CD4-positive, alpha-beta memory T cell (primary cell): ENCODE measurements around the gene WFDC10B. TPM values are rescaled to one million over a fixed set of nuclear protein-coding genes. Genes with fewer than 3 reads are reported as not detected.

Experiments
- microRNA-seq: library from miRNA; unstranded; fragments of <30 nt; microRNA quantifications from one replicate; pipeline ENCODE4 v1.2.0, GENCODE V29; 2021; ENCODE audit warnings: borderline replicate concordance, borderline number of aligned reads, borderline microRNAs expressed, mixed read lengths
- polyA plus RNA-seq, 2 donors: library from polyadenylated mRNA; unstranded; fragments of 300-500 nt; fragmentation: Illumina TruSeq; gene quantifications; one replicate each; pipeline ENCODE4 v1.2.3, GENCODE V29; 2021
- total RNA-seq, 2 experiments: library from RNA; stranded (reverse); gene quantifications; one replicate each; pipeline ENCODE4 v1.2.3, GENCODE V29; 2021

Gene WFDC10B
- total and polyA plus RNA-seq, 4 experiments from 2014 or later = not detected

Small RNAs within 50 kb of the gene (microRNA-seq; reads per million reads assigned to microRNA genes)
- gene MIR3617 = not detected

Other genes with a start within 250 kb of the WFDC10B start
- 1 to 10 TPM in 1 of 2 experiments, under 1 TPM in 1; 0.73 to 1.6 TPM for gene WFDC2, start 235.3 kb downstream of the WFDC10B start, total RNA-seq
- not detected for gene WFDC2, start 235.3 kb downstream of the WFDC10B start, polyA plus RNA-seq
- not detected for gene SPINT3, start 189.4 kb downstream of the WFDC10B start, total RNA-seq
- not detected for gene SPINT3, start 189.4 kb downstream of the WFDC10B start, polyA plus RNA-seq
- not detected for gene WFDC6, start 165.5 kb downstream of the WFDC10B start, total RNA-seq
- gene WFDC6, start 165.5 kb downstream of the WFDC10B start, polyA plus RNA-seq = not detected
- gene EPPIN, start 157.6 kb downstream of the WFDC10B start, total RNA-seq = not detected
- gene EPPIN, start 157.6 kb downstream of the WFDC10B start, polyA plus RNA-seq = not detected
- not detected for gene WFDC8, start 125.7 kb downstream of the WFDC10B start, total RNA-seq
- not detected for gene WFDC8, start 125.7 kb downstream of the WFDC10B start, polyA plus RNA-seq
- not detected for gene WFDC10A, start 75.3 kb downstream of the WFDC10B start, total RNA-seq
- gene WFDC10A, start 75.3 kb downstream of the WFDC10B start, polyA plus RNA-seq = not detected
- gene WFDC9, start 73.7 kb downstream of the WFDC10B start, total RNA-seq = not detected
- gene WFDC9, start 73.7 kb downstream of the WFDC10B start, polyA plus RNA-seq = not detected
- not detected for gene WFDC11, start 34.8 kb downstream of the WFDC10B start, total RNA-seq
- gene WFDC11, start 34.8 kb downstream of the WFDC10B start, polyA plus RNA-seq = not detected
- gene WFDC13, start 3.0 kb downstream of the WFDC10B start, total RNA-seq = not detected
- not detected for gene WFDC13, start 3.0 kb downstream of the WFDC10B start, polyA plus RNA-seq
- gene SPINT4, start 17.3 kb upstream of the WFDC10B start, total RNA-seq = not detected
- gene SPINT4, start 17.3 kb upstream of the WFDC10B start, polyA plus RNA-seq = not detected
- not detected for gene WFDC3, start 86.9 kb upstream of the WFDC10B start, total RNA-seq
- not detected for gene WFDC3, start 86.9 kb upstream of the WFDC10B start, polyA plus RNA-seq
- gene DNTTIP1, start 86.9 kb upstream of the WFDC10B start, total RNA-seq = 10 to 100 TPM; 18.6 TPM
- gene DNTTIP1, start 86.9 kb upstream of the WFDC10B start, polyA plus RNA-seq = 10 to 100 TPM; 37.3 to 49.9 TPM
- under 1 TPM; 0.55 to 0.61 TPM for gene UBE2C, start 107.6 kb upstream of the WFDC10B start, total RNA-seq
- gene UBE2C, start 107.6 kb upstream of the WFDC10B start, polyA plus RNA-seq = under 1 TPM in 1 of 2 donors, not detected in 1; 0.36 TPM
- not detected for gene TNNC2, start 122.3 kb upstream of the WFDC10B start, total RNA-seq
- gene TNNC2, start 122.3 kb upstream of the WFDC10B start, polyA plus RNA-seq = under 1 TPM; 0.61 to 0.67 TPM
- 1 to 10 TPM; 2.6 to 3.5 TPM for gene SNX21, start 128.8 kb upstream of the WFDC10B start, total RNA-seq
- 1 to 10 TPM in 1 of 2 donors, under 1 TPM in 1; 0.20 to 1.8 TPM for gene SNX21, start 128.8 kb upstream of the WFDC10B start, polyA plus RNA-seq
- gene ACOT8, start 152.4 kb upstream of the WFDC10B start, total RNA-seq = 10 to 100 TPM; 30.6 to 33.4 TPM
- gene ACOT8, start 152.4 kb upstream of the WFDC10B start, polyA plus RNA-seq = 10 to 100 TPM; 38.0 to 54.3 TPM
- 1 to 10 TPM; 6.7 to 7.1 TPM for gene ZSWIM3, start 152.6 kb upstream of the WFDC10B start, total RNA-seq
- gene ZSWIM3, start 152.6 kb upstream of the WFDC10B start, polyA plus RNA-seq = 1 to 10 TPM in 1 of 2 donors, under 1 TPM in 1; 0.77 to 2.5 TPM
- gene ZSWIM1, start 176.2 kb upstream of the WFDC10B start, total RNA-seq = 10 to 100 TPM; 18.2 to 18.5 TPM
- 1 to 10 TPM in 1 of 2 donors, under 1 TPM in 1; 0.86 to 8.5 TPM for gene ZSWIM1, start 176.2 kb upstream of the WFDC10B start, polyA plus RNA-seq
- gene SPATA25, start 182.6 kb upstream of the WFDC10B start, total RNA-seq = 1 to 10 TPM; 2.8 to 4.7 TPM
- gene SPATA25, start 182.6 kb upstream of the WFDC10B start, polyA plus RNA-seq = under 1 TPM in 1 of 2 donors, not detected in 1; 0.38 TPM
- 1 to 10 TPM; 5.5 to 5.6 TPM for gene NEURL2, start 186.2 kb upstream of the WFDC10B start, total RNA-seq
- gene NEURL2, start 186.2 kb upstream of the WFDC10B start, polyA plus RNA-seq = under 1 TPM; 0.29 to 0.75 TPM
- 100 to 1,000 TPM; 102 to 103 TPM for gene CTSA, start 186.3 kb upstream of the WFDC10B start, total RNA-seq
- gene CTSA, start 186.3 kb upstream of the WFDC10B start, polyA plus RNA-seq = 100 to 1,000 TPM; 143 to 165 TPM
- gene PLTP, start 207.1 kb upstream of the WFDC10B start, total RNA-seq = under 1 TPM in 1 of 2 experiments, not detected in 1; 0.19 TPM
- gene PLTP, start 207.1 kb upstream of the WFDC10B start, polyA plus RNA-seq = under 1 TPM; 0.29 to 0.69 TPM
- gene PCIF1, start 229.7 kb upstream of the WFDC10B start, total RNA-seq = 10 to 100 TPM; 63.1 to 69.4 TPM
- gene PCIF1, start 229.7 kb upstream of the WFDC10B start, polyA plus RNA-seq = 10 to 100 TPM; 70.9 to 83.4 TPM